Activated CD8-positive, alpha-beta T cell treated with anti-CD3 and anti-CD28 coated beads for 36 hours (primary cell): Measurements from ENCODE around the gene KCND3. TPM values are rescaled to one million over a fixed set of nuclear protein-coding genes. Genes with fewer than 3 reads are reported as not detected.

Source experiments
- ATAC-seq: fragments of 200-7000 bp; cut with Tn5 transposase; one replicate; pipeline ENCODE4 v1.10.0; 2021; ENCODE audit warnings: mild to moderate bottlenecking, moderate library complexity
- CTCF ChIA-PET: fragments of 350-600 bp; sonication (Branson Sonifier 250); formaldehyde crosslinking; loops from one replicate; lab custom pipeline; 2021; ENCODE audit warnings: antibody characterized with exemption; lab: Charles Lee
- POLR2A ChIA-PET: fragments of 350-600 bp; sonication (Branson Sonifier 250); formaldehyde crosslinking; loops from one replicate; lab custom pipeline; 2021; ENCODE audit warnings: antibody characterized with exemption; lab: Charles Lee
- DNase-seq: peaks from one replicate; pipeline ENCODE4 v3.0.0-alpha.2; 2020
- H3K27ac Mint-ChIP-seq: one replicate; pipeline ENCODE4 v1.8.0; 2021; ENCODE audit warnings: mild to moderate bottlenecking, mixed read lengths
- H3K27me3 Mint-ChIP-seq: one replicate; pipeline ENCODE4 v1.8.0; 2021; ENCODE audit warnings: mixed read lengths
- H3K36me3 Mint-ChIP-seq: one replicate; pipeline ENCODE4 v1.8.0; 2021; ENCODE audit warnings: low read depth, mixed read lengths
- H3K4me1 Mint-ChIP-seq: one replicate; pipeline ENCODE4 v1.8.0; 2021; ENCODE audit warnings: low read depth, mixed read lengths
- H3K4me3 Mint-ChIP-seq: one replicate; pipeline ENCODE4 v1.8.0; 2021; ENCODE audit warnings: mild to moderate bottlenecking, moderate library complexity, mixed read lengths
- H3K9me3 Mint-ChIP-seq: one replicate; pipeline ENCODE4 v1.8.0; 2021; ENCODE audit warnings: mixed read lengths
- intact Hi-C: fragments of 100-400 bp; cut with micrococcal nuclease; formaldehyde crosslinking; loops from one replicate; pipeline ENCODE4 v1.10.0; 2022
- total RNA-seq, 2 experiments: library from RNA; stranded (reverse); gene quantifications; one replicate each; pipeline ENCODE4 v1.2.3, GENCODE V29; 2021
- TF ChIP-seq, protein P1 (sequence below): fragments of 200-600 bp; IDR thresholded peaks from one replicate; pipeline ENCODE4 v1.8.0; 2022; ENCODE audit warnings: antibody characterized with exemption, mild to moderate bottlenecking

KCND3 gene
- total RNA-seq, 2 experiments from 2014 or later = not detected

DNA sequence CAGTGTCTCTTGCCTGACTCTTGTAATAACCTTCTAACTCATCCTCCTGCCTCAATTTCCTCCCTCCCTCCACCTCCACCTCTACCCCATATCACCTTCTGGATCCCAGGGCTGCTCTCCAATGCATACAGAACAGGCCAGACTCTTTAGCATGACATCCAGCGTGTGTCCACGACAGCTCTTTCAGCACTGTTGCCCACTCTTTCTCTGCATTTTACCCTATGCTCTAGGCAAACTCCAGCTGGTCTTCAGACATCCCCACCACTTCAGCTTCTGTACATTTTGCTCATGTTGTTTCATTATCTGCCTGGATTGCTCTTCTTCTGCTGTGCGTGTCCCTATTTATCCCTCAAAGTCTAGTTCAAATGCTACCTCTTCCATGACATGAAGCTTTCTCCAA lies 255.0 kb downstream of the KCND3 start:
- peaks cover 14% of the 10 kb centered on the region for H3K27me3 Mint-ChIP-seq
- H3K27ac Mint-ChIP-seq = no peak overlapping the region
- TF ChIP-seq, protein P1, sequence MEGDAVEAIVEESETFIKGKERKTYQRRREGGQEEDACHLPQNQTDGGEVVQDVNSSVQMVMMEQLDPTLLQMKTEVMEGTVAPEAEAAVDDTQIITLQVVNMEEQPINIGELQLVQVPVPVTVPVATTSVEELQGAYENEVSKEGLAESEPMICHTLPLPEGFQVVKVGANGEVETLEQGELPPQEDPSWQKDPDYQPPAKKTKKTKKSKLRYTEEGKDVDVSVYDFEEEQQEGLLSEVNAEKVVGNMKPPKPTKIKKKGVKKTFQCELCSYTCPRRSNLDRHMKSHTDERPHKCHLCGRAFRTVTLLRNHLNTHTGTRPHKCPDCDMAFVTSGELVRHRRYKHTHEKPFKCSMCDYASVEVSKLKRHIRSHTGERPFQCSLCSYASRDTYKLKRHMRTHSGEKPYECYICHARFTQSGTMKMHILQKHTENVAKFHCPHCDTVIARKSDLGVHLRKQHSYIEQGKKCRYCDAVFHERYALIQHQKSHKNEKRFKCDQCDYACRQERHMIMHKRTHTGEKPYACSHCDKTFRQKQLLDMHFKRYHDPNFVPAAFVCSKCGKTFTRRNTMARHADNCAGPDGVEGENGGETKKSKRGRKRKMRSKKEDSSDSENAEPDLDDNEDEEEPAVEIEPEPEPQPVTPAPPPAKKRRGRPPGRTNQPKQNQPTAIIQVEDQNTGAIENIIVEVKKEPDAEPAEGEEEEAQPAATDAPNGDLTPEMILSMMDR = no peak
- no peaks in the 10 kb centered on the region for H3K9me3 Mint-ChIP-seq
- no peaks in the 10 kb centered on the region for H3K36me3 Mint-ChIP-seq
- H3K4me1 Mint-ChIP-seq = peaks cover 11% of the 10 kb centered on the region
- no peak overlapping the region for H3K4me3 Mint-ChIP-seq
- no peak for DNase-seq
- intact Hi-C loops = no loop called here
- ATAC-seq = no peak
- ChIA-PET POLR2A (interaction anchor here (0.6 to 0.9 kb wide), 2 partner anchors 17 to 24 kb away, joined by 3 to 4 read pairs; no protein-coding TSS in a partner anchor), CTCF (interaction anchor here (0.9 to 5.3 kb wide), 5 partner anchors 13 to 35 kb away, joined by 3 to 31 read pairs (median 3); no protein-coding TSS in a partner anchor)

- H3K27me3 Mint-ChIP-seq = peaks cover 14% of the 10 kb centered on the region
- no peak overlapping the region for H3K4me3 Mint-ChIP-seq
- H3K4me1 Mint-ChIP-seq = peaks cover 11% of the 10 kb centered on the region
- ChIA-PET CTCF (interaction anchor here (0.6 to 5.3 kb wide), 7 partner anchors 9 to 35 kb away, joined by 3 to 31 read pairs (median 3); no protein-coding TSS in a partner anchor), POLR2A (interaction anchor here (0.6 to 1.5 kb wide), 3 partner anchors 13 to 23 kb away, joined by 3 to 4 read pairs (median 4); no protein-coding TSS in a partner anchor)
- no peaks in the 10 kb centered on the region for H3K9me3 Mint-ChIP-seq
- no peak for DNase-seq
- ATAC-seq = no peak
- TF ChIP-seq, protein P1 = no peak
- intact Hi-C loops = no loop called here
- no peaks in the 10 kb centered on the region for H3K36me3 Mint-ChIP-seq
- H3K27ac Mint-ChIP-seq = no peak overlapping the region
These were observed 255.5 kb downstream of the KCND3 start for GRCh38 chr1:111733992-111734341.

DNA sequence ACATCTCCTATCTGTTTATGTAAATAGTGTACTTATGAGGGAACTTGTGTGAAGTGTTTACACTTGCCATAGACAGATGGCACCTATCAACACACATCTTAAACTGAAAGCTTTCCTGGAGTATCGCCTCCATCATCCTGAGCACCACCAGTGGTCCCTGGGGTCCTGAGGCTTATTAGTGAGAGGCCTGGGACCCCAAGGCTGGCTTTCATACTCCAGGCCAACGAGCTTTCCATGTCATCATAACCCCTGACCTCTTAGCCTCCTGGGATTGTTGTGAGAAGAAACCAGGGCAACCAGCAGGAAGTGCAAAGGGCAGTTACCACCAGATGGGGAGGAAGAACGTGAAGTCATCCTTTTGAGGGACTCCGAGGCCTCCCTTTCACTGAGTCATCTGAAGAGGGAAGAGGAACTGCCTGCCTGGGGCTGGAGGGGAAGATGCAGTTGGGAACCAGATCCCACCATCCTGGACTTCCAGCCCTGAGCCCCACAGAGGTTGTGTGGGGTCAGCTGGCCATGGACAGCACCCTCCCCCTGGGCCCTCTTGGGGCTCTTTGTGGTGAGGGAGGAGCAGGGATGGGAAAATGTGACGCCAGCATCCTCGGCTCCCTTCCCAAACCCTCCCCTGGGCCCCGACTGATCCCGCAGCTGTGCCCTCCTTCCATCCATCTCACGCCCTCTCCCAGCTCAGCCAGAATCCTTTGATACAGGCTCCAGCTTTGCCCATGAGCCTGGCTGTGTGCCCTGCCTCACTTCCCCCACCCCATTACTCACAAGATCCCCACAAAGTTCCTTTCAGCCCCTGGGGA lies 256.1 kb downstream of the KCND3 start:
- Mint-ChIP-seq H3K9me3 (no peaks in the 10 kb centered on the region), H3K36me3 (no peaks in the 10 kb centered on the region), H3K4me3 (no peak overlapping the region), H3K27me3 (peaks cover 12% of the 10 kb centered on the region), H3K27ac (no peak overlapping the region), H3K4me1 (peaks cover 8% of the 10 kb centered on the region)
- intact Hi-C loops = no loop called here
- DNase-seq (no peak), ATAC-seq (no peak)
- ChIA-PET CTCF (interaction anchor here (0.6 to 5.3 kb wide), 5 partner anchors 9 to 22 kb away, joined by 3 to 31 read pairs (median 3); no protein-coding TSS in a partner anchor), POLR2A (interaction anchor here (1.5 kb wide), 1 partner anchor 13 kb away, joined by 4 read pairs; no protein-coding TSS in a partner anchor)
- TF ChIP-seq, protein P1 = no peak

DNA sequence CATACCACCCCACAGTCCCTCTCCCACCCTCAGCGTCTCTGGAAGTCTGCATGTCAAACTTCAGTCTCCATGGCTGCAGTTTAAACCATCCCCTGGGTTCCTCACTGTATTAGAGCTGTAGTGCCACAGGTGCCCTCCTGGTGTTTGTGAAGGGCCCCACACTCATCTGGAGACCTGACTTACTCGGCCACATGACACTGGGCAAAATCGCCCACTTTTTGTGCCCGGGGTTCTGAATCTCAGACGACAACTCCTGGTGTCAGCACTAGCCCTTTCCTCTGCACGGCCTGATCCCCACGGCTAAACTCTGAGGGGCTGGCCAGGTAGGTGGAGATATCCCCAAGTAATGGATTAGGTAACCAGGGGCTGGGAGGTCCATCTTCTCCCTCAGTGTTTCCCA lies 256.8 kb downstream of the KCND3 start:
- DNase-seq (no peak), ATAC-seq (no peak)
- H3K27ac Mint-ChIP-seq = no peak overlapping the region
- no peaks in the 10 kb centered on the region for H3K9me3 Mint-ChIP-seq
- no peak overlapping the region for H3K4me3 Mint-ChIP-seq
- H3K27me3 Mint-ChIP-seq = peaks cover 8% of the 10 kb centered on the region
- TF ChIP-seq, protein P1 = no peak
- ChIA-PET CTCF (interaction anchor here (0.9 to 5.3 kb wide), 2 partner anchors 18 to 37 kb away, joined by 4 to 31 read pairs; no protein-coding TSS in a partner anchor), POLR2A (interaction anchor here (1.5 kb wide), 1 partner anchor 12 kb away, joined by 4 read pairs; no protein-coding TSS in a partner anchor)
- intact Hi-C loops = no loop called here
- H3K36me3 Mint-ChIP-seq = no peaks in the 10 kb centered on the region
- H3K4me1 Mint-ChIP-seq = peaks cover 4% of the 10 kb centered on the region
